ENCODE measurements around the gene FAM13C. TPM values are rescaled to one million over a fixed set of nuclear protein-coding genes. Genes with fewer than 3 reads are reported as not detected.

FAM13C gene
- total and polyA plus RNA-seq, 2 of the 4 experiments (the other 2 are of a cell fraction): 1.6 to 2.9 TPM

- no TSS peak for BruUV-seq (replicated peaks)
- Histone ChIP-seq H3K9me1 (ENCODE audit: insufficient read depth, low read length) (no peaks in the 10 kb centered on the region), H3K9ac (ENCODE audit: low read depth, low read length) (no peak overlapping the region), H4K20me1 (ENCODE audit: insufficient read depth, low read length) (no peaks in the 10 kb centered on the region), H4K5ac (ENCODE audit: low read depth, low read length) (no peak overlapping the region), H3K4me2 (ENCODE audit: low read depth, low read length) (no peak overlapping the region), H3K23ac (ENCODE audit: low read depth, low read length) (no peak overlapping the region), H3K27me3 (ENCODE audit: control insufficient read depth, insufficient read depth, low read length) (no peaks in the 10 kb centered on the region), H3K4ac (ENCODE audit: low read depth, low read length) (no peak overlapping the region), H3K9me3 (ENCODE audit: control insufficient read depth, insufficient read depth, low read length) (no peaks in the 10 kb centered on the region), H3K14ac (replicated peaks; ENCODE audit: low read depth, low read length) (no peak overlapping the region), H3K4me3 (ENCODE audit: insufficient read depth, low read depth, low read length) (no peak overlapping the region), H2AK9ac (replicated peaks; ENCODE audit: low read depth, low read length, poor library complexity) (no peak overlapping the region), H2BK20ac (ENCODE audit: low read depth, low read length) (no peak overlapping the region), H2BK15ac (ENCODE audit: low read depth, low read length) (no peak overlapping the region), H4K8ac (ENCODE audit: low read depth in 2 of 2, low read length in 2 of 2) (no peak overlapping the region), H3K36me3 (ENCODE audit: control insufficient read depth, insufficient read depth, low read length) (no peaks in the 10 kb centered on the region), H4K91ac (ENCODE audit: insufficient read depth, low read depth, low read length) (no peak overlapping the region), H3K56ac (ENCODE audit: extremely low read depth, insufficient read depth, low read length) (no peak overlapping the region), H2BK120ac (ENCODE audit: low read depth, low read length) (no peak overlapping the region), H3K27ac (ENCODE audit: insufficient read depth, low read length) (no peak overlapping the region), H3K4me1 (ENCODE audit: control insufficient read depth, insufficient read depth, low read length) (no peaks in the 10 kb centered on the region), H3K79me1 (ENCODE audit: low read depth in 1 of 2, low read length in 2 of 2) (no peaks in the 10 kb centered on the region), H2AK5ac (ENCODE audit: low read depth, low read length) (no peak overlapping the region), H3K18ac (ENCODE audit: low read depth, low read length) (no peak overlapping the region), H2BK5ac (ENCODE audit: low read depth, low read length, poor library complexity, severe bottlenecking) (no peak overlapping the region), H2AFZ (replicated peaks; ENCODE audit: low read length, poor library complexity) (no peak overlapping the region)
- ChIA-PET CTCF (no interaction called here), POLR2A (ENCODE audit: unreplicated experiment) (no interaction called here)
- ATAC-seq (ENCODE audit: low read depth) (no peak), DNase-seq (no peak)
- WGBS, 2 experiments (ENCODE audit: extremely low coverage in 2 of 2, insufficient read length in 1 of 2): no CpG with 5 or more reads among the region's 1 CpG
- TF ChIP-seq RCOR1 (IDR thresholded peaks at IDR 0.05; ENCODE audit: insufficient replicate concordance, low read length) (no peak), MAFK (IDR thresholded peaks at IDR 0.05; ENCODE audit: low read depth, low read length) (no peak), FOS (IDR thresholded peaks at IDR 0.05; ENCODE audit: low read depth, low read length) (no peak), CHD1 (IDR thresholded peaks at IDR 0.05; ENCODE audit: low read depth, low read length) (no peak), POLR2A (IDR thresholded peaks at IDR 0.05; ENCODE audit: low read depth, low read length) (no peak), RAD21 (IDR thresholded peaks at IDR 0.05; ENCODE audit: low read length) (no peak), CTCF (conservative IDR thresholded peaks at IDR 0.05; ENCODE audit: low read depth, low read length) (no peak), ELK1 (IDR thresholded peaks at IDR 0.05; ENCODE audit: borderline replicate concordance, low read depth, low read length) (no peak), SMC3 (IDR thresholded peaks at IDR 0.05; ENCODE audit: low read depth, low read length) (no peak), RFX5 (IDR thresholded peaks at IDR 0.05; ENCODE audit: low read depth, low read length) (no peak), BHLHE40 (IDR thresholded peaks at IDR 0.05; ENCODE audit: low read depth, low read length) (no peak), MAZ (IDR thresholded peaks at IDR 0.05; ENCODE audit: borderline replicate concordance, low read depth, low read length) (no peak), USF2 (IDR thresholded peaks at IDR 0.05; ENCODE audit: low read depth, low read length) (no peak), NFE2L2 (IDR thresholded peaks at IDR 0.05; ENCODE audit: low read depth, low read length) (no peak), CEBPB (IDR thresholded peaks at IDR 0.05; ENCODE audit: low read depth, low read length) (no peak), MXI1 (IDR thresholded peaks at IDR 0.05; ENCODE audit: borderline replicate concordance, low read depth, low read length) (no peak)
- intact Hi-C loops (cut with micrococcal nuclease) (no loop called here), in situ Hi-C loops (cut with MboI; ENCODE audit: low sequenced_read_pairs) (no loop called here), dilution Hi-C loops (cut with HindIII; ENCODE audit: low sequenced_read_pairs, unreplicated experiment) (no loop called here)
Observed at GRCh38 chr10:59255463-59255862, 106.9 kb downstream of the FAM13C start.
